GM23338 (cell line): ENCODE data around the gene HCRT. TPM values are rescaled to one million over a fixed set of nuclear protein-coding genes. Genes with fewer than 3 reads are reported as not detected.

Experiments
- ATAC-seq: fragments of 200-7000 bp; cut with Tn5 transposase; 3 replicates; pipeline ENCODE4 v1.9.1; 2020
- DNase-seq: peaks from one replicate; pipeline ENCODE4 v3.0.0-alpha.2; 2015; ENCODE audit warnings: low spot score
- H2AFZ ChIP-seq: fragments of 200-600 bp; sonication (generic); 2 replicates; pipeline ENCODE4 v1.8.0; 2016; ENCODE audit warnings: antibody characterized with exemption, mild to moderate bottlenecking, moderate library complexity
- H3F3A ChIP-seq: fragments of 200-600 bp; sonication (generic); replicated peaks from 2 replicates; pipeline ENCODE4 v1.8.0; 2017; ENCODE audit warnings: antibody characterized with exemption, mixed run types, low read depth
- H3K27ac ChIP-seq: fragments of 200-600 bp; sonication (generic); 2 replicates; pipeline ENCODE4 v1.6.1; 2016; ENCODE audit warnings: low read depth
- H3K27me3 ChIP-seq: fragments of 200-600 bp; sonication (generic); 2 replicates; pipeline ENCODE4 v1.8.0; 2016; ENCODE audit warnings: mild to moderate bottlenecking, mixed run types, moderate library complexity; ENCODE audit not compliant: insufficient read depth
- H3K36me3 ChIP-seq: fragments of 200-600 bp; sonication (generic); 2 replicates; pipeline ENCODE4 v1.8.0; 2016; ENCODE audit warnings: mild to moderate bottlenecking; ENCODE audit not compliant: insufficient read depth
- H3K4me1 ChIP-seq: fragments of 200-600 bp; sonication (generic); 2 replicates; pipeline ENCODE4 v1.8.0; 2016; ENCODE audit warnings: mild to moderate bottlenecking, moderate library complexity; ENCODE audit not compliant: insufficient read depth
- H3K4me2 ChIP-seq: fragments of 200-600 bp; sonication (generic); 2 replicates; pipeline ENCODE4 v1.7.1; 2017; ENCODE audit warnings: mixed run types
- H3K4me3 ChIP-seq: fragments of 200-600 bp; sonication (generic); 2 replicates; pipeline ENCODE4 v1.6.1; 2016; ENCODE audit warnings: mixed run types
- H3K79me2 ChIP-seq: fragments of 200-600 bp; sonication (generic); replicated peaks from 2 replicates; pipeline ENCODE4 v1.8.0; 2017; ENCODE audit warnings: mild to moderate bottlenecking; ENCODE audit not compliant: insufficient read depth
- H3K9me2 ChIP-seq: fragments of 200-600 bp; sonication (generic); 2 replicates; pipeline ENCODE4 v1.8.0; 2017; ENCODE audit not compliant: insufficient read depth
- H4K20me1 ChIP-seq: fragments of 200-600 bp; sonication (generic); replicated peaks from 2 replicates; pipeline ENCODE4 v1.8.0; 2017; ENCODE audit warnings: mild to moderate bottlenecking; ENCODE audit not compliant: insufficient read depth
- H3K27ac Mint-ChIP-seq: 2 replicates; pipeline ENCODE4 v1.8.0; 2020; ENCODE audit warnings: inconsistent platforms, mild to moderate bottlenecking, moderate library complexity, mixed read lengths
- H3K27me3 Mint-ChIP-seq: 3 replicates; pipeline ENCODE4 v1.8.0; 2022; ENCODE audit warnings: low read depth, mild to moderate bottlenecking, moderate library complexity, mixed read lengths, inconsistent platforms; ENCODE audit not compliant: insufficient read depth, poor library complexity
- H3K36me3 Mint-ChIP-seq: 3 replicates; pipeline ENCODE4 v1.8.0; 2021; ENCODE audit warnings: low read depth, mild to moderate bottlenecking, inconsistent platforms, moderate library complexity, mixed read lengths
- H3K4me1 Mint-ChIP-seq: 3 replicates; pipeline ENCODE4 v1.8.0; 2020; ENCODE audit warnings: mild to moderate bottlenecking, inconsistent platforms, mixed read lengths
- H3K4me3 Mint-ChIP-seq: 3 replicates; pipeline ENCODE4 v1.8.0; 2021; ENCODE audit warnings: moderate library complexity, mild to moderate bottlenecking, inconsistent platforms, mixed read lengths
- H3K9me3 Mint-ChIP-seq: 3 replicates; pipeline ENCODE4 v1.8.0; 2020; ENCODE audit warnings: moderate library complexity, mild to moderate bottlenecking, inconsistent platforms, mixed read lengths
- CTCF ChIP-seq, 2 experiments: fragments of 200-600 bp in 1 of 2; sonication (generic) in 1 of 2; conservative IDR thresholded peaks; 2 replicates each; pipeline versions ENCODE4 v1.5.1 to v1.6.1; 2016 to 2017; ENCODE audit warnings: antibody characterized with exemption in 2 of 2, low read depth in 2 of 2, mild to moderate bottlenecking in 2 of 2, moderate library complexity in 1 of 2
- EZH2 ChIP-seq: fragments of 200-600 bp; sonication (generic); IDR thresholded peaks from one replicate; pipeline ENCODE4 v1.8.0; 2017; ENCODE audit warnings: antibody characterized with exemption, mild to moderate bottlenecking, low read depth; ENCODE audit not compliant: unreplicated experiment
- EZH2phosphoT487 ChIP-seq: fragments of 200-600 bp; sonication (generic); IDR thresholded peaks from one replicate; pipeline ENCODE4 v1.8.1; 2018; ENCODE audit warnings: antibody characterized with exemption; ENCODE audit not compliant: unreplicated experiment
- JUNB ChIP-seq: IDR thresholded peaks from one replicate; pipeline ENCODE4 v1.6.1; 2016; ENCODE audit warnings: antibody characterized with exemption; ENCODE audit not compliant: unreplicated experiment
- POLR2AphosphoS5 ChIP-seq: IDR thresholded peaks from 2 replicates; pipeline ENCODE4 v1.6.1; 2016; ENCODE audit warnings: antibody characterized with exemption, low read depth
- REST ChIP-seq: IDR thresholded peaks from one replicate; pipeline ENCODE4 v1.6.1; 2018; ENCODE audit warnings: antibody characterized with exemption; ENCODE audit not compliant: unreplicated experiment
- STAT1 ChIP-seq: IDR thresholded peaks from one replicate; pipeline ENCODE4 v1.6.1; 2016; ENCODE audit warnings: antibody characterized with exemption; ENCODE audit not compliant: unreplicated experiment
- ZNF114 ChIP-seq: fragments of 250-450 bp; sonication (Bioruptor Pico); IDR thresholded peaks from 2 replicates; pipeline ENCODE4 v1.5.0; 2020; ENCODE audit warnings: mild to moderate bottlenecking, moderate library complexity
- ZNF331 ChIP-seq: fragments of 250-450 bp; sonication (Bioruptor Pico); IDR thresholded peaks from 2 replicates; pipeline ENCODE4 v1.5.0; 2020; ENCODE audit warnings: low read depth, mild to moderate bottlenecking, moderate library complexity
- ZNF462 ChIP-seq: fragments of 250-450 bp; sonication (Bioruptor Pico); IDR thresholded peaks from 2 replicates; pipeline ENCODE4 v1.5.0; 2020; ENCODE audit warnings: mild to moderate bottlenecking, moderate library complexity
- polyA plus RNA-seq: library from polyadenylated mRNA; unstranded; fragments of >200 nt; fragmentation: Nextera tagmentation; extraction: Ambion mirVana; gene quantifications from 2 replicates; pipeline ENCODE4 v1.2.1, GENCODE V29; 2016
- total RNA-seq: library from RNA; depleted of rRNA; stranded (reverse); fragments of >200 nt; shearing (Covaris generic); gene quantifications from 2 replicates; pipeline ENCODE4 v1.2.3, GENCODE V29; 2014
- TF ChIP-seq, protein P1 (sequence below): IDR thresholded peaks from 2 replicates; pipeline ENCODE4 v1.6.1; 2016; ENCODE audit warnings: antibody characterized with exemption

The HCRT gene
- total and polyA plus RNA-seq, 2 experiments from 2014 or later: not detected

GRCh38 chr17:42199416-42200011 is 14.3 kb upstream of the HCRT start:
- H3K9me3 Mint-ChIP-seq: no peaks in the 10 kb centered on the region
- no peak for ATAC-seq
- H3K4me3 Mint-ChIP-seq: no peak overlapping the region
- no peaks in the 10 kb centered on the region for H3K9me2 ChIP-seq
- no peaks in the 10 kb centered on the region for H4K20me1 ChIP-seq
- no peak overlapping the region for H3K4me2 ChIP-seq
- TF ChIP-seq, protein P1, sequence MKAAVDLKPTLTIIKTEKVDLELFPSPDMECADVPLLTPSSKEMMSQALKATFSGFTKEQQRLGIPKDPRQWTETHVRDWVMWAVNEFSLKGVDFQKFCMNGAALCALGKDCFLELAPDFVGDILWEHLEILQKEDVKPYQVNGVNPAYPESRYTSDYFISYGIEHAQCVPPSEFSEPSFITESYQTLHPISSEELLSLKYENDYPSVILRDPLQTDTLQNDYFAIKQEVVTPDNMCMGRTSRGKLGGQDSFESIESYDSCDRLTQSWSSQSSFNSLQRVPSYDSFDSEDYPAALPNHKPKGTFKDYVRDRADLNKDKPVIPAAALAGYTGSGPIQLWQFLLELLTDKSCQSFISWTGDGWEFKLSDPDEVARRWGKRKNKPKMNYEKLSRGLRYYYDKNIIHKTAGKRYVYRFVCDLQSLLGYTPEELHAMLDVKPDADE: no peak
- no peak for TF ChIP-seq ZNF331
- TF ChIP-seq STAT1: no peak
- TF ChIP-seq JUNB: no peak
- TF ChIP-seq ZNF462: no peak
- no peak for TF ChIP-seq REST
- no peak for TF ChIP-seq EZH2phosphoT487
- no peak for TF ChIP-seq POLR2AphosphoS5
- TF ChIP-seq ZNF114: no peak
- TF ChIP-seq EZH2: no peak
- no peak for TF ChIP-seq CTCF (conservative IDR thresholded peaks at IDR 0.05; ENCODE audit: low read depth in 2 of 2)
- no peaks in the 10 kb centered on the region for H3K27me3 ChIP-seq
- no peaks in the 10 kb centered on the region; the same call in 1 of the 2 replicates for H3K36me3 ChIP-seq
- no peak overlapping the region for H3K27ac ChIP-seq
- no peak overlapping the region for H3K4me3 ChIP-seq
- no peak overlapping the region for H3K27ac Mint-ChIP-seq
- H3F3A ChIP-seq: 0 out of 2 replicates have a peak, but pooled peaks cover 9% of the 10 kb centered on the region
- no peaks in the 10 kb centered on the region for H3K79me2 ChIP-seq
- H3K36me3 Mint-ChIP-seq: peaks cover 19% of the 10 kb centered on the region; the same call in 1 of the 3 replicates
- no peak overlapping the region for H2AFZ ChIP-seq
- peaks cover 2% of the 10 kb centered on the region; the same call in 2 of the 3 replicates for H3K4me1 Mint-ChIP-seq
- no peaks in the 10 kb centered on the region for H3K4me1 ChIP-seq
- H3K27me3 Mint-ChIP-seq: peaks cover 5% of the 10 kb centered on the region
- no peak for DNase-seq
